ENCODE results near the gene SIGLEC15. TPM values are rescaled to one million over a fixed set of nuclear protein-coding genes. Genes with fewer than 3 reads are reported as not detected.

SIGLEC15 gene
- total RNA-seq, 1 experiment from 2014 or later = 0.13 TPM

- H3K4me2 ChIP-seq (ENCODE audit: insufficient read depth, insufficient read length, low read length) = no peak overlapping the region
- H3K27ac Mint-ChIP-seq = peak overlapping the region in 1 of 3 experiments; percentile 54; a peak in 2 of 7 replicates
Measured at GRCh38 chr18:45879681-45880655, 54.5 kb downstream of the SIGLEC15 start.

More at GRCh38 chr18:45879681-45880655, 54.5 kb downstream of the SIGLEC15 start:
- H3K9me3 ChIP-seq (ENCODE audit: control insufficient read depth, low read depth, low read length) = no peaks in the 10 kb centered on the region
- H3K27ac ChIP-seq (ENCODE audit: insufficient read length, low read depth, low read length) = no peak overlapping the region
- no peak overlapping the region for H3K23ac ChIP-seq (ENCODE audit: insufficient read length, low read depth, low read length)
- DNase-seq = peak; percentile 84
- no peak overlapping the region for H2AFZ ChIP-seq (ENCODE audit: low read length)
- H3T11ph ChIP-seq (ENCODE audit: low read length) = no peak overlapping the region
- Mint-ChIP-seq H3K4me3 (no peak overlapping the region), H3K4me1 (peaks cover 3 to 6% of the 10 kb centered on the region in 2 experiments; a peak in 3 of 4 replicates), H3K9me3 (peaks cover 3 to 7% of the 10 kb centered on the region in 2 experiments; a peak in 4 of 5 replicates), H3K36me3 (ENCODE audit: insufficient read depth in 1 of 3, low read depth in 3 of 3) (peaks cover 16 to 41% (median 30%) of the 10 kb centered on the region in 3 experiments; a peak in 6 of 7 replicates), H3K27me3 (ENCODE audit: low read depth) (no peaks in the 10 kb centered on the region)
- H3K23me2 ChIP-seq (ENCODE audit: insufficient read length, low read depth, low read length, poor library complexity, severe bottlenecking) = no peaks in the 10 kb centered on the region
- no peaks in the 10 kb centered on the region for H4K20me1 ChIP-seq (ENCODE audit: control insufficient read depth, insufficient read depth, insufficient read length)
- peak; percentile 100 for TF ChIP-seq CTCF (conservative IDR thresholded peaks at IDR 0.05)
- H3K79me2 ChIP-seq (ENCODE audit: insufficient read depth, low read length) = no peaks in the 10 kb centered on the region
- H3K27me3 ChIP-seq (ENCODE audit: insufficient read depth, low read length) = no peaks in the 10 kb centered on the region
- H2BK20ac ChIP-seq (ENCODE audit: low read depth, low read length, poor library complexity, severe bottlenecking) = no peak overlapping the region
- no peak overlapping the region for H4K8ac ChIP-seq (replicated peaks; ENCODE audit: insufficient read length, low read depth, low read length)
- no peak overlapping the region for H2BK120ac ChIP-seq (ENCODE audit: low read depth, low read length, poor library complexity, severe bottlenecking)
- H4K5ac ChIP-seq (ENCODE audit: insufficient read length, low read depth, low read length) = no peak overlapping the region
- H2AK5ac ChIP-seq (ENCODE audit: insufficient read length, low read length) = no peak overlapping the region
- H3K18ac ChIP-seq (ENCODE audit: insufficient read length, low read depth, low read length) = no peak overlapping the region
- H2BK12ac ChIP-seq (ENCODE audit: insufficient read length, low read depth, low read length) = no peak overlapping the region
- no peak overlapping the region for H2BK5ac ChIP-seq (ENCODE audit: insufficient read length, low read length)
- no peak overlapping the region for H4K91ac ChIP-seq (ENCODE audit: insufficient read length, low read depth, low read length)
- WGBS (ENCODE audit: extremely low coverage, insufficient read length, low lambda C conversion rate) = no CpG with 5 or more reads among the region's 17 CpGs
- H2BK15ac ChIP-seq (ENCODE audit: low read depth, low read length) = no peak overlapping the region
- no peak overlapping the region for H3K56ac ChIP-seq (ENCODE audit: insufficient read length, low read depth, low read length)
- H3K4me1 ChIP-seq (ENCODE audit: insufficient read depth, low read length) = no peaks in the 10 kb centered on the region
- no peaks in the 10 kb centered on the region for H3K79me1 ChIP-seq (ENCODE audit: insufficient read depth, low read depth, low read length, poor library complexity, severe bottlenecking)
- H3K14ac ChIP-seq (ENCODE audit: insufficient read depth, low read length) = no peak overlapping the region
- no peak overlapping the region for H3K4ac ChIP-seq (ENCODE audit: low read depth, low read length)
- no peak overlapping the region for H3K9ac ChIP-seq (ENCODE audit: extremely low read depth, insufficient read length, low read length)

All from H9 (cell line).